ENCODE data around the gene CADPS. TPM values are rescaled to one million over a fixed set of nuclear protein-coding genes. Genes with fewer than 3 reads are reported as not detected.

CADPS gene
- total RNA-seq, 1 donor: 3.7 TPM

- TF ChIP-seq, protein P1, sequence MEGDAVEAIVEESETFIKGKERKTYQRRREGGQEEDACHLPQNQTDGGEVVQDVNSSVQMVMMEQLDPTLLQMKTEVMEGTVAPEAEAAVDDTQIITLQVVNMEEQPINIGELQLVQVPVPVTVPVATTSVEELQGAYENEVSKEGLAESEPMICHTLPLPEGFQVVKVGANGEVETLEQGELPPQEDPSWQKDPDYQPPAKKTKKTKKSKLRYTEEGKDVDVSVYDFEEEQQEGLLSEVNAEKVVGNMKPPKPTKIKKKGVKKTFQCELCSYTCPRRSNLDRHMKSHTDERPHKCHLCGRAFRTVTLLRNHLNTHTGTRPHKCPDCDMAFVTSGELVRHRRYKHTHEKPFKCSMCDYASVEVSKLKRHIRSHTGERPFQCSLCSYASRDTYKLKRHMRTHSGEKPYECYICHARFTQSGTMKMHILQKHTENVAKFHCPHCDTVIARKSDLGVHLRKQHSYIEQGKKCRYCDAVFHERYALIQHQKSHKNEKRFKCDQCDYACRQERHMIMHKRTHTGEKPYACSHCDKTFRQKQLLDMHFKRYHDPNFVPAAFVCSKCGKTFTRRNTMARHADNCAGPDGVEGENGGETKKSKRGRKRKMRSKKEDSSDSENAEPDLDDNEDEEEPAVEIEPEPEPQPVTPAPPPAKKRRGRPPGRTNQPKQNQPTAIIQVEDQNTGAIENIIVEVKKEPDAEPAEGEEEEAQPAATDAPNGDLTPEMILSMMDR (IDR thresholded peaks at IDR 0.05; ENCODE audit: insufficient read depth, low read length): no peak
- no peak overlapping the region for H3K4me3 ChIP-seq (ENCODE audit: low read depth, low read length)
- no peak for DNase-seq (ENCODE audit: low read depth)
Measured at GRCh38 chr3:62556121-62556815, 318.9 kb downstream of the CADPS start.

DNA sequence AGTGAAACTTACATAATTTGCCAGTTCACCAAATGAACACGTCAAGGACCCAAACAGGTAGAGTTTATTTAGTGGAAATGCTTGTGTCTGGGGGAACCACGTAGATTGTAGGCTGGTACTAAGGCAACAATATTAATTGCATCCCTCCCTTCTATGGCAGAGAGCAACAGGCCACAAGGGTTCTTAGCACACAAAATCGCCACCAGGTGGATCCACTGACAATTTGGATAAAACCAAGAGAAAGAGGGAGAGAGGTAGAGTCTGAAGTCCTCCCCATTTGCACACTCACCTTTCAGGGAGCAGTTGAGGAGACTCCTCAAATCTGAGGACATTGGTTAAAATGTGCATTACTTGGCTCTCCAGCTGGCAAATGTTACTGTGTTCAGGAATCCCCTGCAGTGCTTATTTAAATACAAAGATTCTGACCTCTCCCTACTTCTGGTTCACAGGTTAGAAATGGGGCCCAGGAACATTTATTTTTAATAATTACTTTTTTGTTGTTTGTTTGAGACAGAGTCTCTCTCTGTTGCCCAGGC is 320.9 kb downstream of the CADPS start:
- H3K4me3 ChIP-seq (ENCODE audit: low read depth, low read length): no peak overlapping the region
- TF ChIP-seq, protein P1 (IDR thresholded peaks at IDR 0.05; ENCODE audit: insufficient read depth, low read length): peak; percentile 31
- no peak for DNase-seq (ENCODE audit: low read depth)

DNA sequence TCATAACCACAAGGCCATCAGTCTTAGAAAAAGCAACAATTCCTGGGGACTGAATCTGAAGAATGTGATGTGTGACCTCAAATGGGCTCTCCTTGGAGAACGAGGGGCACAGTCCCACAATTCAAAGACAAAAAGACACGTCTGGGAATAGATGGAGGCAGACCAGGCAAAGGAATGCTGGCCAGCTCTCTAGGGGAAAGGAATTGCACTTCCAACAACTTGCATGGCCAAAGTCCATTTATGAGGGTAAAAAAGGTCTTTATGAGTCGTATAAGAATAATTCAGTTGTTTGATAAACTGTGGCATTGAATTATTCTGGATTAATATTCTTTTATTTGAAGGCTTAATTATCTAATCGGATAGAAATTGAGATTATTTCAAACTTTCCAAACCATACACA is 321.4 kb downstream of the CADPS start:
- DNase-seq (ENCODE audit: low read depth): no peak
- no peak overlapping the region for H3K4me3 ChIP-seq (ENCODE audit: low read depth, low read length)
- TF ChIP-seq, protein P1 (IDR thresholded peaks at IDR 0.05; ENCODE audit: insufficient read depth, low read length): no peak

DNA sequence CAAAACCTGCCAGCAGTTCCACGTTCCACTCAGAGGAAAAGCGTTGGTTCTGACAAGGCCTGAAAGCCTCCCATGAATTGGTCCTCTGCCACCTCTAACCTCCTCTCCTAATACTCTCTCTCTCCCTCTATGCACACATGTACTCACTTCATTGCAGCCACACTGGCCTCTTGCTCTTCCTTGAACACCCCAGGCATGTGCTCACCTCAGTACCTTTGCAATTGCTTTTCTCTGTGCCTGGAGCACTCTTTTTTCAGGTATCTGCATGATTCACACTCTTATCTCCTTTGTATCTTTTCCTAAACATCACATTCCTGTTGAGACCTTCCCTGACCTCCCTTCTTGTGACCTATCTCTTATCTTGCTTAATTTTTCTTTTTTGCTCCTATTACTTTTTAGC is 323.7 kb downstream of the CADPS start:
- H3K4me3 ChIP-seq (ENCODE audit: low read depth, low read length): no peak overlapping the region
- TF ChIP-seq, protein P1 (IDR thresholded peaks at IDR 0.05; ENCODE audit: insufficient read depth, low read length): no peak
- no peak for DNase-seq (ENCODE audit: low read depth)

DNA sequence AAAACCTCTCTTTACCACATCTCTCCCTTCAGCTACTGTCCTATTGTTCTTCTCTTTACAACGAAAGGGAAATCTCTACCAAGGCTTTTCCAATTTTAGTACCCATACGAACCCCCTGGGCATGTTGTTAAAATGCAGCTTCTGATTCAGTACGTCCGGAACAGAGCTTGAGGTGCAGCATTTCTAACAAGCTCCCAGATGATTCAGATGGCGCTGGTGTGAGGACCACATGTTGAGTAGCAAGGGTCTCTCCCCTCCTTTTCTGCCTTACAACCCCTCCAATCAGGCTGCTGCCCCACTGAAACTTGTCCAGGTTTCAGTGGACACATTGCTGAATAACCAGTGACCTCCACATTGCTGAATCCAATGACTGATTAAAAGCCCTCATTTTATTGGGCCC is 324.8 kb downstream of the CADPS start:
- TF ChIP-seq, protein P1 (IDR thresholded peaks at IDR 0.05; ENCODE audit: insufficient read depth, low read length): no peak
- DNase-seq (ENCODE audit: low read depth): no peak
- H3K4me3 ChIP-seq (ENCODE audit: low read depth, low read length): no peak overlapping the region

GRCh38 chr3:62548528-62549205 is 326.5 kb downstream of the CADPS start:
- DNase-seq (ENCODE audit: low read depth): no peak
- no peak overlapping the region for H3K4me3 ChIP-seq (ENCODE audit: low read depth, low read length)
- TF ChIP-seq, protein P1 (IDR thresholded peaks at IDR 0.05; ENCODE audit: insufficient read depth, low read length): no peak

All from fibroblast of the aortic adventitia (primary cell).